AG04450 (cell line): Measurements from ENCODE around the gene RIPOR1. TPM values are rescaled to one million over a fixed set of nuclear protein-coding genes. Genes with fewer than 3 reads are reported as not detected.

Experiments used
- CTCF ChIA-PET: fragments of 300-600, 350-600 bp; formaldehyde crosslinking; extraction: SDS; loops from one replicate; lab custom pipeline; 2022; ENCODE audit warnings: antibody characterized with exemption, inconsistent platforms; lab: Charles Lee
- POLR2A ChIA-PET: fragments of 350-600 bp; formaldehyde crosslinking; extraction: SDS; loops from one replicate; lab custom pipeline; 2021; ENCODE audit warnings: antibody characterized with exemption, inconsistent platforms; lab: Yijun Ruan, JAX
- DNase-seq: peaks from one replicate; pipeline ENCODE4 v3.0.0-alpha.2; 2011; ENCODE audit warnings: low read depth, low spot score
- H3K27ac ChIP-seq: one replicate; pipeline ENCODE4 v1.5.1; 2012; ENCODE audit warnings: low read depth, low read length, control low read depth
- H3K27me3 ChIP-seq: one replicate; pipeline ENCODE4 v1.6.0; 2012; ENCODE audit warnings: low read length; ENCODE audit not compliant: control insufficient read depth, insufficient read depth
- H3K4me3 ChIP-seq: 2 replicates; pipeline ENCODE4 v1.5.1; 2011; ENCODE audit warnings: mild to moderate bottlenecking, low read depth, low read length, control low read depth
- H3K9me3 ChIP-seq: 2 replicates; pipeline ENCODE4 v1.5.1; 2012; ENCODE audit warnings: low read length; ENCODE audit not compliant: control insufficient read depth, insufficient read depth
- CTCF ChIP-seq: IDR thresholded peaks from 2 replicates; pipeline ENCODE4 v1.5.1; 2011; ENCODE audit warnings: low read depth, low read length, control low read depth, inconsistent platforms
- polyA plus RNA-seq: library from polyadenylated mRNA; depleted of rRNA; stranded (reverse); fragments of >200 nt; gene quantifications from 2 replicates; pipeline ENCODE4 v1.2.3, GENCODE V29; 2011

RIPOR1 gene
- polyA plus RNA-seq, 1 experiment = 9.9 TPM

GRCh38 chr16:67489401-67490083, 39.1 kb upstream of the RIPOR1 start:
- ChIA-PET POLR2A (interaction anchor here (1.5 kb wide), 1 partner anchor 24 kb away, joined by 7 read pairs; no protein-coding TSS in a partner anchor), CTCF (interaction anchor here (0.6 to 10.4 kb wide), 6 partner anchors 8 to 634 kb away, joined by 3 to 91 read pairs (median 22); partner anchors contain the start of genes AGRP and ATP6V0D1)
- no peak overlapping the region for H3K4me3 ChIP-seq
- no peak overlapping the region for H3K27ac ChIP-seq
- H3K9me3 ChIP-seq = no peaks in the 10 kb centered on the region
- DNase-seq = no peak
- no peaks in the 10 kb centered on the region for H3K27me3 ChIP-seq
- TF ChIP-seq CTCF = no peak

- Histone ChIP-seq H3K4me3 (no peak overlapping the region), H3K9me3 (no peaks in the 10 kb centered on the region), H3K27ac (no peak overlapping the region), H3K27me3 (no peaks in the 10 kb centered on the region)
- TF ChIP-seq CTCF = no peak
- POLR2A ChIA-PET = interaction anchor here (1.5 kb wide), 1 partner anchor 24 kb away, joined by 7 read pairs; no protein-coding TSS in a partner anchor
- CTCF ChIA-PET = interaction anchor here (0.6 to 10.4 kb wide), 11 partner anchors 9 to 753 kb away, joined by 3 to 91 read pairs (median 3); partner anchors contain the start of genes AGRP and ATP6V0D1
- no peak for DNase-seq
These were observed 38.1 kb upstream of the RIPOR1 start for GRCh38 chr16:67490335-67491096.

- DNase-seq = no peak
- Histone ChIP-seq H3K9me3 (no peaks in the 10 kb centered on the region), H3K27me3 (no peaks in the 10 kb centered on the region), H3K27ac (no peak overlapping the region), H3K4me3 (no peak overlapping the region)
- ChIA-PET POLR2A (no interaction called here), CTCF (interaction anchor here (10.4 kb wide), 1 partner anchor 15 kb away, joined by 91 read pairs; no protein-coding TSS in a partner anchor)
- no peak for TF ChIP-seq CTCF
These were observed 29.5 kb upstream of the RIPOR1 start for GRCh38 chr16:67499106-67499505.

- no peak for DNase-seq
- ChIA-PET POLR2A (no interaction called here), CTCF (interaction anchor here (0.6 to 1.7 kb wide), 3 partner anchors 10 to 21 kb away, joined by 3 to 14 read pairs (median 5); no protein-coding TSS in a partner anchor)
- H3K9me3 ChIP-seq = no peaks in the 10 kb centered on the region
- H3K27ac ChIP-seq = no peak overlapping the region
- no peaks in the 10 kb centered on the region for H3K27me3 ChIP-seq
- no peak for TF ChIP-seq CTCF
- no peak overlapping the region for H3K4me3 ChIP-seq
These were observed 24.3 kb upstream of the RIPOR1 start for GRCh38 chr16:67504031-67505021.
